SK-N-SH treated with all-trans-retinoic acid at 6 μM for 48 hours (cell line): ENCODE measurements around the gene FTO.

ENCODE experiments used
- ARNTL ChIP-seq: fragments of 450-650 bp; formaldehyde crosslinking; IDR thresholded peaks from 2 replicates; pipeline ENCODE4 v1.5.0; 2020; ENCODE audit warnings: low read depth, mild to moderate bottlenecking, moderate library complexity, borderline replicate concordance
- ESRRG ChIP-seq: fragments of 250-450 bp; sonication (Bioruptor Pico); IDR thresholded peaks from 2 replicates; pipeline ENCODE4 v1.6.1; 2021; ENCODE audit warnings: mild to moderate bottlenecking
- GLIS3 ChIP-seq: fragments of 250-450 bp; sonication (Bioruptor Pico); IDR thresholded peaks from 2 replicates; pipeline ENCODE4 v1.5.0; 2020; ENCODE audit warnings: mild to moderate bottlenecking, moderate library complexity
- RARB ChIP-seq: fragments of 250-450 bp; sonication (Bioruptor Pico); IDR thresholded peaks from 2 replicates; pipeline ENCODE4 v1.8.0; 2021; ENCODE audit warnings: mild to moderate bottlenecking, moderate library complexity
- ZFP30 ChIP-seq: fragments of 450-650 bp; formaldehyde crosslinking; IDR thresholded peaks from 2 replicates; pipeline ENCODE4 v1.5.0; 2022; ENCODE audit warnings: mild to moderate bottlenecking, moderate library complexity
- ZNF8 ChIP-seq: fragments of 450-650 bp; formaldehyde crosslinking; IDR thresholded peaks from 2 replicates; pipeline ENCODE4 v1.5.0; 2020; ENCODE audit warnings: mild to moderate bottlenecking, moderate library complexity
- TF ChIP-seq, protein P1 (sequence below): fragments of 250-450 bp; sonication (Bioruptor Pico); IDR thresholded peaks from 2 replicates; pipeline ENCODE4 v1.5.1; 2020; ENCODE audit warnings: low read depth, mild to moderate bottlenecking, moderate library complexity
- TF ChIP-seq, protein P2 (sequence below): fragments of 250-450 bp; sonication (Bioruptor Pico); IDR thresholded peaks from 2 replicates; pipeline ENCODE4 v1.8.0; 2020; ENCODE audit warnings: mild to moderate bottlenecking, moderate library complexity, borderline replicate concordance
- TF ChIP-seq, protein P3 (sequence below): fragments of 250-450 bp; sonication (Bioruptor Pico); IDR thresholded peaks from 2 replicates; pipeline ENCODE4 v1.5.1; 2021; ENCODE audit warnings: mild to moderate bottlenecking, moderate library complexity

DNA sequence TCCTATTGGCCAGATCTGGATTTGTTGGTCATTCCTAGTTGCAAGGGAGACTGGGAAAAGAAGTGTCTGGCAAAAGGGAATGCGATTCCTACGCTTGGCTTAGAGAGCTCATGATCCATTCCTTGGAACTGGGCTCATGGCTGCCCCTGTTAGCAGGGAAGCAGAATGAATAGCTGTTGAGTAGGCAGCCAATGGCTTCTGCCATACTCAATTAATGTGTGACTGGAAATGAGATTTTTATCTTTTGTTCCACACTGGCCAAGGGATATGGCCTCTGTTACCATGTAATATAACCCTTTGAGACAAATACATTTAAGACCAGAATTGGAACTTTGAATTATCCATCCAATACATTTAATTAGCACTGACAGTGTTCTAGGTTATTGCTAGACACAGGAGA, 31.0 kb downstream of the FTO start:
- TF ChIP-seq, protein P1, sequence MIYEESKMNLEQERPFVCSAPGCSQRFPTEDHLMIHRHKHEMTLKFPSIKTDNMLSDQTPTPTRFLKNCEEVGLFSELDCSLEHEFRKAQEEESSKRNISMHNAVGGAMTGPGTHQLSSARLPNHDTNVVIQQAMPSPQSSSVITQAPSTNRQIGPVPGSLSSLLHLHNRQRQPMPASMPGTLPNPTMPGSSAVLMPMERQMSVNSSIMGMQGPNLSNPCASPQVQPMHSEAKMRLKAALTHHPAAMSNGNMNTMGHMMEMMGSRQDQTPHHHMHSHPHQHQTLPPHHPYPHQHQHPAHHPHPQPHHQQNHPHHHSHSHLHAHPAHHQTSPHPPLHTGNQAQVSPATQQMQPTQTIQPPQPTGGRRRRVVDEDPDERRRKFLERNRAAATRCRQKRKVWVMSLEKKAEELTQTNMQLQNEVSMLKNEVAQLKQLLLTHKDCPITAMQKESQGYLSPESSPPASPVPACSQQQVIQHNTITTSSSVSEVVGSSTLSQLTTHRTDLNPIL (CRISPR knock-in tag): no peak
- TF ChIP-seq ZFP30 (CRISPR knock-in tag) (no peak), GLIS3 (CRISPR knock-in tag) (no peak), ESRRG (CRISPR knock-in tag) (no peak), ARNTL (no peak), RARB (no peak), ZNF8 (CRISPR knock-in tag) (no peak)
- TF ChIP-seq, protein P2, sequence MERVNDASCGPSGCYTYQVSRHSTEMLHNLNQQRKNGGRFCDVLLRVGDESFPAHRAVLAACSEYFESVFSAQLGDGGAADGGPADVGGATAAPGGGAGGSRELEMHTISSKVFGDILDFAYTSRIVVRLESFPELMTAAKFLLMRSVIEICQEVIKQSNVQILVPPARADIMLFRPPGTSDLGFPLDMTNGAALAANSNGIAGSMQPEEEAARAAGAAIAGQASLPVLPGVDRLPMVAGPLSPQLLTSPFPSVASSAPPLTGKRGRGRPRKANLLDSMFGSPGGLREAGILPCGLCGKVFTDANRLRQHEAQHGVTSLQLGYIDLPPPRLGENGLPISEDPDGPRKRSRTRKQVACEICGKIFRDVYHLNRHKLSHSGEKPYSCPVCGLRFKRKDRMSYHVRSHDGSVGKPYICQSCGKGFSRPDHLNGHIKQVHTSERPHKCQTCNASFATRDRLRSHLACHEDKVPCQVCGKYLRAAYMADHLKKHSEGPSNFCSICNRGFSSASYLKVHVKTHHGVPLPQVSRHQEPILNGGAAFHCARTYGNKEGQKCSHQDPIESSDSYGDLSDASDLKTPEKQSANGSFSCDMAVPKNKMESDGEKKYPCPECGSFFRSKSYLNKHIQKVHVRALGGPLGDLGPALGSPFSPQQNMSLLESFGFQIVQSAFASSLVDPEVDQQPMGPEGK (CRISPR knock-in tag): no peak
- TF ChIP-seq, protein P3, sequence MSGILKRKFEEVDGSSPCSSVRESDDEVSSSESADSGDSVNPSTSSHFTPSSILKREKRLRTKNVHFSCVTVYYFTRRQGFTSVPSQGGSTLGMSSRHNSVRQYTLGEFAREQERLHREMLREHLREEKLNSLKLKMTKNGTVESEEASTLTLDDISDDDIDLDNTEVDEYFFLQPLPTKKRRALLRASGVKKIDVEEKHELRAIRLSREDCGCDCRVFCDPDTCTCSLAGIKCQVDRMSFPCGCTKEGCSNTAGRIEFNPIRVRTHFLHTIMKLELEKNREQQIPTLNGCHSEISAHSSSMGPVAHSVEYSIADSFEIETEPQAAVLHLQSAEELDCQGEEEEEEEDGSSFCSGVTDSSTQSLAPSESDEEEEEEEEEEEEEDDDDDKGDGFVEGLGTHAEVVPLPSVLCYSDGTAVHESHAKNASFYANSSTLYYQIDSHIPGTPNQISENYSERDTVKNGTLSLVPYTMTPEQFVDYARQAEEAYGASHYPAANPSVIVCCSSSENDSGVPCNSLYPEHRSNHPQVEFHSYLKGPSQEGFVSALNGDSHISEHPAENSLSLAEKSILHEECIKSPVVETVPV (CRISPR knock-in tag): no peak
